Esophagus muscularis mucosa (tissue), 4 donors: ENCODE results near the gene TXNDC5. TPM values are rescaled to one million over a fixed set of nuclear protein-coding genes. Genes with fewer than 3 reads are reported as not detected.

Source experiments
- DNase-seq: peaks from one replicate; pipeline ENCODE4 v3.0.0-alpha.2; 2017; ENCODE audit errors: extremely low spot score
- H3K27ac ChIP-seq, 4 donors: fragments of 200-600 bp; sonication (generic); replicated peaks in 1 of 4; 1 replicate in 3 of 4; 2 replicates in 1 of 4; pipeline ENCODE4 v1.5.1; 2016 to 2019; ENCODE audit warnings: mild to moderate bottlenecking in 1 of 4
- H3K27me3 ChIP-seq, 4 donors: fragments of 200-600 bp; sonication (generic); one replicate each; pipeline versions ENCODE4 v1.5.1 to v1.6.0; 2016 to 2019
- H3K36me3 ChIP-seq, 4 donors: fragments of 200-600 bp; sonication (generic); one replicate each; pipeline ENCODE4 v1.5.1; 2016 to 2019
- H3K4me1 ChIP-seq, 4 donors: fragments of 200-600 bp; sonication (generic); one replicate each; pipeline ENCODE4 v1.5.1; 2016 to 2019
- H3K4me3 ChIP-seq, 4 donors: fragments of 200-600 bp; sonication (generic); 1 replicate in 2 of 4; 2 replicates in 2 of 4; pipeline ENCODE4 v1.5.1; 2016 to 2019; ENCODE audit warnings: mild to moderate bottlenecking in 4 of 4, moderate library complexity in 1 of 4
- H3K9me3 ChIP-seq, 4 donors: fragments of 200-600 bp; sonication (generic); 1 replicate in 3 of 4; 2 replicates in 1 of 4; pipeline ENCODE4 v1.5.1; 2016 to 2019
- CTCF ChIP-seq, 3 experiments: fragments of 200-600 bp in 2 of 3; fragments of 450-650 bp in 1 of 3; sonication (generic) in 2 of 3; IDR thresholded peaks; one replicate each; pipeline ENCODE4 v1.5.1; 2017 to 2019; ENCODE audit warnings: antibody characterized with exemption in 3 of 3, mild to moderate bottlenecking in 2 of 3, moderate library complexity in 1 of 3
- EP300 ChIP-seq: sonication (generic); formaldehyde crosslinking; IDR thresholded peaks from one replicate; pipeline ENCODE4 v1.6.1; 2017; ENCODE audit warnings: antibody characterized with exemption
- POLR2A ChIP-seq: fragments of 450-650 bp; IDR thresholded peaks from one replicate; pipeline ENCODE4 v1.6.1; 2017; ENCODE audit warnings: antibody characterized with exemption, moderate library complexity, mild to moderate bottlenecking, low read depth
- POLR2AphosphoS5 ChIP-seq, 2 donors: sonication (generic); formaldehyde crosslinking; IDR thresholded peaks; one replicate each; pipeline ENCODE4 v1.6.1; 2017; ENCODE audit warnings: antibody characterized with exemption in 2 of 2
- WGBS: methylation state at CpG from one replicate; pipeline ENCODE4 v1.1.5; 2018; 5-methylcytosine and 5-hydroxymethylcytosine counted together
- intact Hi-C: fragments of 100-400 bp; cut with DNase I; formaldehyde crosslinking; loops from one replicate; pipeline ENCODE4 v1.15.1; 2023
- total RNA-seq, 4 donors: library from RNA; depleted of rRNA; stranded (reverse); fragments of >200 nt; gene quantifications; one replicate each; pipeline versions ENCODE4 v1.1.0 to v1.2.1, GENCODE V29; 2016

Gene TXNDC5
- total RNA-seq, 4 donors from 2014 or later: 61.5 to 116 (median 99.0) TPM

GRCh38 chr6:7832904-7833750 is 77.5 kb downstream of the TXNDC5 start:
- intact Hi-C loops: no loop called here
- 69% methylated on average over 9 of the region's 9 CpGs for WGBS
- Histone ChIP-seq H3K4me1 (peaks cover 0 to 2% (median 0%) of the 10 kb centered on the region in 4 donors), H3K36me3 (no peaks in the 10 kb centered on the region), H3K27ac (no peak overlapping the region), H3K27me3 (no peaks in the 10 kb centered on the region), H3K9me3 (no peaks in the 10 kb centered on the region), H3K4me3 (no peak overlapping the region)
- no peak for TF ChIP-seq CTCF (IDR thresholded peaks at IDR 0.05)
- no peak for TF ChIP-seq POLR2A
- no peak for TF ChIP-seq EP300
- no peak for TF ChIP-seq POLR2AphosphoS5 (IDR thresholded peaks at IDR 0.05)
- peak; percentile 39 for DNase-seq

Other genes with a start within 250 kb of the TXNDC5 start
- gene BMP6, start 184.7 kb downstream of the TXNDC5 start, total RNA-seq: 10 to 100 TPM in 1 of 4 donors, 1 to 10 TPM in 3; 5.1 to 10.0 (median 6.9) TPM
- gene BLOC1S5, start 153.6 kb upstream of the TXNDC5 start, total RNA-seq: 10 to 100 TPM; 10.4 to 15.6 (median 11.2) TPM
- gene EEF1E1, start 191.8 kb upstream of the TXNDC5 start, total RNA-seq: 10 to 100 TPM; 25.2 to 45.2 (median 37.1) TPM